GM18861 (cell line): ENCODE data around the gene SPTBN5.
A peak's percentile ranks its signal among the peaks of the same experiment; 100 is the strongest.

Experiments used
- ATAC-seq: cut with Tn5 transposase; IDR thresholded peaks from one replicate; pipeline ENCODE4 v1.9.1; 2021; ENCODE audit not compliant: unreplicated experiment

Gene SPTBN5

GRCh38 chr15:41904541-41905005, 10.7 kb upstream of the SPTBN5 start:
- ATAC-seq = peak; percentile 41

GRCh38 chr15:41903782-41904181, 9.9 kb upstream of the SPTBN5 start:
- no peak for ATAC-seq

GRCh38 chr15:41901431-41901830, 7.6 kb upstream of the SPTBN5 start:
- ATAC-seq = no peak

- ATAC-seq = no peak
Measured at GRCh38 chr15:41900526-41901380, 6.9 kb upstream of the SPTBN5 start.

DNA sequence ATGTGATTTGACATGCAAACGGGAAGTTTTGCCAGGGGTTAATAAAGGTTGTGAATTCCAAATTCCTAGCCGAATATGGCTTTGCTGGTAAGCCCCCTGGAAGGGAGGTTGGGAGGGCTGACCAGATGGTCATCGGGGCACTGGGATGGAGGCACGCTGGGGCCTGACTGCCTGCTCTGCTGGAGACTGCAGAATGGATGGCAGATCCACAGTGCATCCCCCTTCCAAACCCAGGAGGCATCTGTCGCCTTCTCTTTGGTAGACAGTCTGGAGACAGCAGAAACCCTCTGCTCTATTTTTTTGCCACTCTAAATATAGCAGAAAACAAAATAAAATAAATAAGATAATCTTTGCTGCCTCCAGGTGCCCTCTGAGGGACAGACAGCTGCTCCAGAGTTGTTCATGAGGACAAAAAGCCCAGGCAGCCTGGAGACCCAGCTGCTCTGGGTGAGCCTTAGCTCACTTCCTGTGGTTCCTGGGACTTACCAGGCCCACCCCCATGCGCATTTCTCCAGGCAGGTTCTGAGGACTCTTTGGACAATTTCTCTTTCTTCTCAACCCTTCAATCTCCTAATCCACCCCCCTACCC, 6.1 kb upstream of the SPTBN5 start:
- no peak for ATAC-seq

DNA sequence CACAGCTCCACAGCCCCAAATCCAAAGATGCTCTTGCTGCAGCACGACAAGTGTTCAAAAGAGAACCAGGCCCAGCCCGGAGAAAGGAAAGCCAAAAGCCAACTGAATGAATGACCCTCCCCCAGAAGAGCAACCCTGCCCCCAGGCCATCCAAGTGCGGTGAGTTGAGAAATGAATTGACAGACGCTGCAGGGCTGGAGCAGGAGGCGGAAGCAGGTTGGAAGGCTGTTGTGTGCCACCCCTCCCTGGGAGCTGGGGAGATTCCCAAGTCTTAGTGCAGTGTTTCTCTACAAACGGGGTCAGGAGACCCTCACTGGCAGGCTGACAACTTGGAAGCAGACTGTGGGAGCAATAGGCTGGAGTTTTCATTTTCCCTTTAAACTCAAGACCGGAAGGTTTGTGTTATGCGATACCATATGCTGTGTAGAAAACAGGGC, 3.5 kb upstream of the SPTBN5 start:
- no peak for ATAC-seq

DNA sequence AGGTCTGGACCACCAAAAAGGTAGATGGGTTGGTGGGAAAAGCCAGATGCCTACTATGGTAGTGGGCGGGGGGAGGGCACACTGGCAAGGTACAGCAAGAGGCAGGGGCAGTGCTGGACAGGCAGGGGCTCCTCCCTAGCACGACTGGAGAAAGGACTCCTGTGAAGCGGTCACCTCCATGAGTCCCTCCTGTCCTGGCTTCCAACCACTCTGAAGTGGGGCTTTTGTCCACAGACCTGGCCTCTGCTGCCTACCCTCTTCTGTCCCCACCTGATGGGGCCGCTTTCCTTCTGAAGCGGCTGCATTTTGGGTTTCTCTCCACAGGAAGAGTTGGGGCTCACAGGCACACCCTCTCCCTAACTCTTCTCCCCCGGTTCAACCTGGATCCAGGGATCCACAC, 2.7 kb upstream of the SPTBN5 start:
- ATAC-seq = no peak

GRCh38 chr15:41895957-41896356, 2.1 kb upstream of the SPTBN5 start:
- no peak for ATAC-seq

DNA sequence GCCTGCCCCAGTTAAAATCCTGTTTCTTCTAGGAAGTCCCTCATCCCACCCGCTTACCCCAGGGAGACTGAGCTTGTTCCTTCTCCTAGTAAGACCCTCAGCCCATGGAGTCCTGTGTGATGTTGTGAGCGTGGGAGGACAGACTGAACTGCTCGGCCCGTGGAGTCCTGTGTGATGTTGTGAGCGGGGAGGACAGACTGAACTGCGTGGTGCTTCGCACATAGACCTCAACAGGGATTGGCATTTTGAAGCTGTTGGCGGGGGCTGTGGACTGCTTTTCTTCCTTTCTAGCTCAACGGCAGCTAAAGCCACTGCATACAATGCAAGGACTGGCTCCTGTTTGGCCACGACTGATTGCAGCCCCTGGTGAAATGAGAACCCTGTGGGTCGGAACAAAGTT, 1.6 kb upstream of the SPTBN5 start:
- ATAC-seq = no peak

- ATAC-seq = peak; percentile 78
Measured at GRCh38 chr15:41894791-41895463, 1.1 kb upstream of the SPTBN5 start.

GRCh38 chr15:41894251-41894790, 468 bp upstream of the SPTBN5 start:
- ATAC-seq = no peak

DNA sequence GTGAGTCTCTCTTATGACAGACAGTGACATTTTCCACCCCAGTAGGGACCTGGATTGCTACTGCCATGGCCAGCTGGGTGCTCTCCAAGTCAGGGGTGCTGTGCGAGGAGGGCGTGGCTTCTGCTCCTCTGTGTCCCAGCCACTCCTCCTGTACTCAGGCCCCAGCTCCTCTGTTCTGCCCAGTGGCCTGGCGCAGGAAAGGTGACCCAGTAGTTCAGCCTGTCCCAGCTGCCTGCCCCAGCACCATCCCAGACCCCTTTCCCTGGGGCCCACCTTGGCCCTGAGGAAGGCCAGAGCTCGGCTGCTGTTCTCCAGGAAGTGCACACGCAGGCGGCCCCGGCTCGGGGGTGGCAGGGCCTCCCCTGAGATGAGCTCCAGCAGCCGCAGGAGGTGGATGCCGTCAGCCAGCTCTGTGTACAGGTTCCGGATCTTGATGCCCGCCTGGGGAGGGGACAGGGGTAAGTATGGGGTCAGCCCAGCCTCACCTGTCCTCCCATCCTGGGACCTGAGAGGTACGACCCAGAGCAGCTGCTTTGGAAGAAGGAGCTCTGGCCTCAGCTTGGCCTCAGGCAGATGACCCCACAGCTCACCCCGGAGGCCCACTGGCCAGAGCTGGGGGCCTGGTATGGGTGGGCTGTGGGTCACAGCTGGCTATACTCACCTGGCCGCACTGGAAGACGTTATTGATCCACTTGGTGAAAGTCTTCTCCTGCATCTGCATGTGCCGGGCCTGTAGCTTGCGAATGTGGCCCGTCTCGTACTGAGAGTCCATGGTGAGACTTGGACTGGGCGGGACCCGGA, 1.0 kb downstream of the SPTBN5 start:
- no peak for ATAC-seq

DNA sequence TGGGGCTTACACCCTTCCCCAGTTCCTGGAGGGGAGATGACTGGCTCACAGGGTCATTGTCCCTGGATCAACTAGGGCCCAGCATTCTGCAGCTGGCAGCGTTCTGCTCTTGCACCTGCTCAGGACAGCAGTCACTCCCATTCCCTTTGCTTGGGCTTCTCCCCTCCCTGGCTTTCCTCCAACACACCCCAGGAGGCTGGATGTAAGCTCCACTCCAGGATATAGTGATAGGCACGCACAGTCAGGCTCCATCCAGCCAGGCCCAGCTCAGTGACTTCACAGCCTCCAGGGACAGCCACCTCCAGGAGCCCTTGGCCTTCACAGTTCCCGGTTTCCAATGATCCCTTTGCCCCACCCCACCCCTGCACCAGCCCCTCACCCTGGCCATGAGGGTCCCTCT, 1.9 kb downstream of the SPTBN5 start:
- no peak for ATAC-seq

DNA sequence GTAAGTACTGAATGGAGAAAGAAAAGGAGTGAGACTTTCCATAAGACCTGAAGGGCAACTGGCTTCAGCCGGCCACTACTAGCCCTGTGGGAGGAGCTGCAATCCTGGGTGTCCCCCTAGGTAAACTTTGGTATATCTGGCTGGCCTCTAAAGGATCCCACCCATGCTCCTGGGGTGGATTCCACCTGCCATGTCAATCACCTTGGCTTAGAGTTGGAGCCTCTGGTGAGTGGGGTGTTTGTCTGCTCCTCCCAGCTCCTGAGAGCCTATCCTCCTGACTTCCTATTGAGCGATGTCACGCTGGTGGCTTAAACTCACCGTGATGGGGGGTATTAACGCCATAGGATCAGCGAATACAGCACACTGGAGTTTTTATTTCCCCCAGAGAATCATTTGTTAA, 2.6 kb downstream of the SPTBN5 start:
- no peak for ATAC-seq

GRCh38 chr15:41890050-41890690, 3.7 kb downstream of the SPTBN5 start:
- ATAC-seq = no peak

GRCh38 chr15:41888662-41889253, 5.1 kb downstream of the SPTBN5 start:
- ATAC-seq = no peak

- ATAC-seq = no peak
Measured at GRCh38 chr15:41887893-41888292, 6.0 kb downstream of the SPTBN5 start.

- ATAC-seq = no peak
Measured at GRCh38 chr15:41887161-41887560, 6.7 kb downstream of the SPTBN5 start.

- ATAC-seq = no peak
Measured at GRCh38 chr15:41886741-41887140, 7.1 kb downstream of the SPTBN5 start.

- no peak for ATAC-seq
Measured at GRCh38 chr15:41885841-41886240, 8.0 kb downstream of the SPTBN5 start.
